Measurements from ENCODE around the gene PIP5KL1.

DNA sequence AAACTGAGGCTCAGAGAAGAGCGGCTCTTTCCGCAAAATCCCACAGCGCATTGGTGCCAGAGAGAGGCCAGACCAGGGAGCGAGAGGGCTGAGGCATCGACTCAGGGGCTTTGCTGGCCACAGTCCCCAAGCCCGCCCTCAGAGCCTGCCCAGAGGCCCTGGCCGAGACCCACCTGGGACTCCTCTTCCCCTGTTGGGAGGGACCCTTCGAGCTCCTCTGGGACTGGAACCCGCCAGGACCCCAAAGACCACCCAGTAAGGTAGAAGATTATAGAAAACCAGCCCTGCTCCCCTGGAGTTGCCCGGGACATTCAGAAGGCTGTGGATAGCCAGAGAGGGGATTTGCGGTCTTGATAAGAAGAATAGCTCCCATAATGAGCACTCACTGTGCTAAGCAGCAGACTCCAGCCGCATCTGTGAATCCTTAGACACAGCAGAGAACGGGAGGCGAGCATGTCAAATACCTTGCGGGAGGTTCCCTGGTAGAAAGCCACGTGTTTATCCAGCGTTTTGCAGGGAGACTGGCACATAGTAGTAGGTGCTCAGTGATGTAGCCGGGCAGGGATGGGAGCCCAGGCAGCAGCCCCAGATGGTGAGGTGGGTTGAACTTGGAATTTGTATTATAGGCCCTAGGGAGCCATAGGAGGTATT, 52.5 kb downstream of the PIP5KL1 start:
- TF ChIP-seq, protein P1, sequence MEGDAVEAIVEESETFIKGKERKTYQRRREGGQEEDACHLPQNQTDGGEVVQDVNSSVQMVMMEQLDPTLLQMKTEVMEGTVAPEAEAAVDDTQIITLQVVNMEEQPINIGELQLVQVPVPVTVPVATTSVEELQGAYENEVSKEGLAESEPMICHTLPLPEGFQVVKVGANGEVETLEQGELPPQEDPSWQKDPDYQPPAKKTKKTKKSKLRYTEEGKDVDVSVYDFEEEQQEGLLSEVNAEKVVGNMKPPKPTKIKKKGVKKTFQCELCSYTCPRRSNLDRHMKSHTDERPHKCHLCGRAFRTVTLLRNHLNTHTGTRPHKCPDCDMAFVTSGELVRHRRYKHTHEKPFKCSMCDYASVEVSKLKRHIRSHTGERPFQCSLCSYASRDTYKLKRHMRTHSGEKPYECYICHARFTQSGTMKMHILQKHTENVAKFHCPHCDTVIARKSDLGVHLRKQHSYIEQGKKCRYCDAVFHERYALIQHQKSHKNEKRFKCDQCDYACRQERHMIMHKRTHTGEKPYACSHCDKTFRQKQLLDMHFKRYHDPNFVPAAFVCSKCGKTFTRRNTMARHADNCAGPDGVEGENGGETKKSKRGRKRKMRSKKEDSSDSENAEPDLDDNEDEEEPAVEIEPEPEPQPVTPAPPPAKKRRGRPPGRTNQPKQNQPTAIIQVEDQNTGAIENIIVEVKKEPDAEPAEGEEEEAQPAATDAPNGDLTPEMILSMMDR (IDR thresholded peaks at IDR 0.05) = no peak
- TF ChIP-seq POLR2A (IDR thresholded peaks at IDR 0.05) (no peak), EP300 (IDR thresholded peaks at IDR 0.05) (no peak)

All from ovary (tissue), 3 donors.